Measurements from ENCODE around the gene KCNIP1. TPM values are rescaled to one million over a fixed set of nuclear protein-coding genes. Genes with fewer than 3 reads are reported as not detected.
A peak's percentile ranks its signal among the peaks of the same experiment; 100 is the strongest.

KCNIP1 gene
- polyA plus RNA-seq, 2 of the 4 experiments (the other 2 are of a cell fraction) = not detected

DNA sequence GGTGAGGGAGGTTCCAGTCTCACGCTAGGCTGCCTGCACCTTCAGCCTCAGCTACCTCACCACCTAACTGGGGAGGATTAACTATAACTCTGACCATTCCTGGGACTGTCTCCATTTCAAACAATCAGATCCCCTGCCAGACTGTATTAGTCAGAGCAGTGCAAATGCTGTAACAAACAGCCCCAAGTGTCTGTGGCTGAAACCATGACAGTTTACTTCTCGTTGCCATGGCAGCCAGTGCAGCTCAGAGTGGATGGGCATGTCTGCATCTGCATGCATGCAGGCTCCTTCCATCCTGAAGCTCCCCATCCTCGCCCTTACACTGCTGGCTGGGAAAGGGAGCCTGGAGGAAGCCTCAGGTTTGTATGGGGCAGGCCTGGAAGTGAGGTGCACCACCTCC, 86.7 kb downstream of the KCNIP1 start:
- Histone ChIP-seq H3K4me3 (no peak overlapping the region), H3K4me2 (no peak overlapping the region), H3K27ac (no peak overlapping the region), H3K9me3 (no peaks in the 10 kb centered on the region), H3K4me1 (no peaks in the 10 kb centered on the region)
- no peak for DNase-seq (ENCODE audit: low read depth in 1 of 2, low spot score in 1 of 2)
- TF ChIP-seq ELK1 (IDR thresholded peaks at IDR 0.05; ENCODE audit: low read depth, low read length) (no peak), RNF2 (IDR thresholded peaks at IDR 0.05; ENCODE audit: borderline replicate concordance, low read depth) (no peak), GATA3 (IDR thresholded peaks at IDR 0.05; ENCODE audit: borderline replicate concordance) (no peak), EHMT2 (IDR thresholded peaks at IDR 0.05; ENCODE audit: low read depth) (no peak)
- ATAC-seq = no peak
- WGBS (ENCODE audit: missing lambda C conversion rate) = 16% methylated on average over 3 of the region's 3 CpGs
- FAIRE-seq = no peak
- ChIA-PET POLR2A (interaction anchor here (0.6 kb wide), 1 partner anchor 64 kb away, joined by 4 read pairs; no protein-coding TSS in a partner anchor), CTCF (interaction anchor here (1.0 to 1.2 kb wide), 3 partner anchors 8 to 210 kb away, joined by 3 to 4 read pairs (median 4); no protein-coding TSS in a partner anchor)

DNA sequence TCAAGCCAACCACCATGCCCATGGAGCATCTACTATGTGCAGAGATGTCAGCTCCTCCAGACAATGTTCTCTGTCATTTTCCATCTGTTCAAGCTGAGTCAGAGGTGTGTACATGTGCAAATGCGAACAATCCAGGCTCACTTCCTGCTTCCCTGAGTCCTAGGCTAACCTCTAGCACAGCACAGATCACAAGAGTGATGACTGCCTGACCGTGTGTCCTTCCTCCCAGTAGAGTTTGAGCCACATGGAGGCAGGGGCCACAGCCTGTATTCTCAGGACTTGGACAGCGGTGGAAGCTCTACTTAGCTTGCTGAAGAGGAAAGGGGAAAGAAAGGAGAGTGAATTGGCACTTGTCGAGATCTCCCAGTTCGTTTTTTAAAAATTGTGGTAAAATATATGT, 87.2 kb downstream of the KCNIP1 start:
- Histone ChIP-seq H3K9me3 (no peaks in the 10 kb centered on the region), H3K4me1 (no peaks in the 10 kb centered on the region), H3K4me3 (no peak overlapping the region), H3K4me2 (no peak overlapping the region), H3K27ac (no peak overlapping the region)
- WGBS (ENCODE audit: missing lambda C conversion rate) = 21% methylated on average over 5 of the region's 5 CpGs
- TF ChIP-seq REST (IDR thresholded peaks at IDR 0.05) (peak; percentile 39; the same call in 1 of the 2 replicates), NR3C1 (IDR thresholded peaks at IDR 0.05) (no peak)
- ATAC-seq (no peak), FAIRE-seq (no peak), DNase-seq (ENCODE audit: low read depth in 1 of 2, low spot score in 1 of 2) (peak in 1 of 2 experiments; percentile 15)
- ChIA-PET POLR2A (no interaction called here), CTCF (interaction anchor here (0.6 to 2.3 kb wide), 5 partner anchors 8 to 975 kb away, joined by 3 to 10 read pairs (median 4); no protein-coding TSS in a partner anchor)

- ATAC-seq = no peak
- ChIA-PET POLR2A (no interaction called here), CTCF (interaction anchor here (0.8 to 12.2 kb wide), 7 partner anchors 9 to 162 kb away, joined by 3 to 66 read pairs (median 3); no protein-coding TSS in a partner anchor)
- no peak for TF ChIP-seq TP53 (CRISPR knock-in tag; IDR thresholded peaks at IDR 0.05)
- no peak for TF ChIP-seq CHD4 (IDR thresholded peaks at IDR 0.05; ENCODE audit: borderline replicate concordance)
- TF ChIP-seq HOXB13 (CRISPR knock-in tag; IDR thresholded peaks at IDR 0.05; ENCODE audit: low read depth) = no peak
- no peak for TF ChIP-seq HEYL (CRISPR knock-in tag; IDR thresholded peaks at IDR 0.05)
- TF ChIP-seq, protein P1, sequence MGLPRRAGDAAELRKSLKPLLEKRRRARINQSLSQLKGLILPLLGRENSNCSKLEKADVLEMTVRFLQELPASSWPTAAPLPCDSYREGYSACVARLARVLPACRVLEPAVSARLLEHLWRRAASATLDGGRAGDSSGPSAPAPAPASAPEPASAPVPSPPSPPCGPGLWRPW (IDR thresholded peaks at IDR 0.05) = no peak
- no peak for TF ChIP-seq RAD21 (conservative IDR thresholded peaks at IDR 0.05 in 1 of 2, IDR thresholded peaks at IDR 0.05 in 1 of 2)
- no peak for TF ChIP-seq HOXA7 (CRISPR knock-in tag; IDR thresholded peaks at IDR 0.05)
- no peak for TF ChIP-seq HDAC2 (IDR thresholded peaks at IDR 0.05)
- no peak for TF ChIP-seq KDM5A (IDR thresholded peaks at IDR 0.05)
- no peak for TF ChIP-seq MAX (IDR thresholded peaks at IDR 0.05)
- TF ChIP-seq CBX2 (IDR thresholded peaks at IDR 0.05; ENCODE audit: borderline replicate concordance, low read depth) = no peak
- TF ChIP-seq MYC (IDR thresholded peaks at IDR 0.05; ENCODE audit: borderline replicate concordance, low read length) = no peak
- no peak for TF ChIP-seq FOSB (CRISPR knock-in tag; IDR thresholded peaks at IDR 0.05)
- TF ChIP-seq GATA3 (IDR thresholded peaks at IDR 0.05; ENCODE audit: borderline replicate concordance) = no peak
- no peak for TF ChIP-seq ZNF302 (CRISPR knock-in tag; IDR thresholded peaks at IDR 0.05)
- no peak for TF ChIP-seq E2F6 (IDR thresholded peaks at IDR 0.05; ENCODE audit: borderline replicate concordance, low read depth)
- no peak for TF ChIP-seq CHD2 (IDR thresholded peaks at IDR 0.05; ENCODE audit: low read length, partially characterized antibody)
- no peak for TF ChIP-seq RNF2 (IDR thresholded peaks at IDR 0.05; ENCODE audit: borderline replicate concordance, low read depth)
- 52% methylated on average over 4 of the region's 4 CpGs for WGBS (ENCODE audit: missing lambda C conversion rate)
- Histone ChIP-seq H3K9me3 (no peaks in the 10 kb centered on the region), H3K4me2 (no peak overlapping the region), H3K4me3 (no peak overlapping the region), H3K27ac (no peak overlapping the region), H3K4me1 (no peaks in the 10 kb centered on the region)
- no peak for DNase-seq (ENCODE audit: low read depth in 1 of 2, low spot score in 1 of 2)
- no peak for FAIRE-seq
Measured at GRCh38 chr5:170596482-170597044, 92.7 kb downstream of the KCNIP1 start.
